ENCODE data around the gene ADAM22. TPM values are rescaled to one million over a fixed set of nuclear protein-coding genes. Genes with fewer than 3 reads are reported as not detected.

Gene ADAM22
- total and polyA plus RNA-seq, 10 of the 15 experiments (the other 5 are each of a cell fraction or from before 2014, with no cell fraction given), result 1.4 to 24.5 (median 7.6) TPM

- FAIRE-seq, result peak; percentile 89
- ChIA-PET POLR2A (interaction anchor here (0.9 kb wide), 1 partner anchor 114 kb away, joined by 3 read pairs; no protein-coding TSS in a partner anchor), SMC1A (ENCODE audit: uncharacterized antibody, unreplicated experiment) (interaction anchor here (0.6 to 5.1 kb wide), 37 partner anchors 8 to 1379 kb away, joined by 3 to 89 read pairs (median 4); no protein-coding TSS in a partner anchor), RAD21 (ENCODE audit: unreplicated experiment) (interaction anchor here (0.7 to 4.7 kb wide), 25 partner anchors 9 to 1380 kb away, joined by 3 to 81 read pairs (median 5); partner anchors contain the start of gene SRI), CTCF (interaction anchor here (0.5 to 5.1 kb wide), 47 partner anchors 9 to 1579 kb away, joined by 3 to 129 read pairs (median 4); no protein-coding TSS in a partner anchor)
- in situ Hi-C loops (cut with MboI), result loop anchor here (10.0 to 25.0 kb wide), 2 partner anchors 594 to 1381 kb away; no protein-coding TSS in a partner anchor
- Histone ChIP-seq H3K4me2 (ENCODE audit: control insufficient read depth, insufficient read depth) (no peak overlapping the region), H3K36me3 (ENCODE audit: control insufficient read depth in 2 of 2, insufficient read depth in 2 of 2, low read length in 1 of 2) (no peaks in the 10 kb centered on the region), H4K20me1 (ENCODE audit: control insufficient read depth, insufficient read depth) (no peaks in the 10 kb centered on the region), H3K4me3 (no peak overlapping the region), H3K27ac (ENCODE audit: control insufficient read depth, insufficient read depth) (no peak overlapping the region), H3K9me3 (replicated peaks; ENCODE audit: control insufficient read depth, insufficient read depth, low read length) (no peaks in the 10 kb centered on the region), H3K79me2 (ENCODE audit: control insufficient read depth, insufficient read depth, low read length) (no peaks in the 10 kb centered on the region), H3K27me3 (replicated peaks in 1 of 2; ENCODE audit: control insufficient read depth in 2 of 2, insufficient read depth in 2 of 2, low read length in 1 of 2) (no peaks in the 10 kb centered on the region), H3K4me1 (ENCODE audit: control insufficient read depth, insufficient read depth, low read length) (no peaks in the 10 kb centered on the region), H2AFZ (ENCODE audit: control insufficient read depth, low read depth, low read length) (no peak overlapping the region), H3K9ac (ENCODE audit: control insufficient read depth, insufficient read depth, low read length) (no peak overlapping the region)
- WGBS (ENCODE audit: insufficient coverage, insufficient replicate concordance, low lambda C conversion rate, missing lambda C conversion rate), result 43% methylated on average over 2 of the region's 2 CpGs
- TF ChIP-seq SMARCA5 (IDR thresholded peaks at IDR 0.05), result peak; percentile 46; the same call in 1 of the 2 replicates
- no peak for TF ChIP-seq RCOR1 (conservative IDR thresholded peaks at IDR 0.05; ENCODE audit: low read depth, low read length)
- peak; percentile 79; the same call in 1 of the 2 replicates for TF ChIP-seq SMC3 (IDR thresholded peaks at IDR 0.05; ENCODE audit: borderline replicate concordance, low read length)
- TF ChIP-seq SKIL (IDR thresholded peaks at IDR 0.05; ENCODE audit: low read depth, poor library complexity, severe bottlenecking), result peak; percentile 17
- TF ChIP-seq, protein P1, sequence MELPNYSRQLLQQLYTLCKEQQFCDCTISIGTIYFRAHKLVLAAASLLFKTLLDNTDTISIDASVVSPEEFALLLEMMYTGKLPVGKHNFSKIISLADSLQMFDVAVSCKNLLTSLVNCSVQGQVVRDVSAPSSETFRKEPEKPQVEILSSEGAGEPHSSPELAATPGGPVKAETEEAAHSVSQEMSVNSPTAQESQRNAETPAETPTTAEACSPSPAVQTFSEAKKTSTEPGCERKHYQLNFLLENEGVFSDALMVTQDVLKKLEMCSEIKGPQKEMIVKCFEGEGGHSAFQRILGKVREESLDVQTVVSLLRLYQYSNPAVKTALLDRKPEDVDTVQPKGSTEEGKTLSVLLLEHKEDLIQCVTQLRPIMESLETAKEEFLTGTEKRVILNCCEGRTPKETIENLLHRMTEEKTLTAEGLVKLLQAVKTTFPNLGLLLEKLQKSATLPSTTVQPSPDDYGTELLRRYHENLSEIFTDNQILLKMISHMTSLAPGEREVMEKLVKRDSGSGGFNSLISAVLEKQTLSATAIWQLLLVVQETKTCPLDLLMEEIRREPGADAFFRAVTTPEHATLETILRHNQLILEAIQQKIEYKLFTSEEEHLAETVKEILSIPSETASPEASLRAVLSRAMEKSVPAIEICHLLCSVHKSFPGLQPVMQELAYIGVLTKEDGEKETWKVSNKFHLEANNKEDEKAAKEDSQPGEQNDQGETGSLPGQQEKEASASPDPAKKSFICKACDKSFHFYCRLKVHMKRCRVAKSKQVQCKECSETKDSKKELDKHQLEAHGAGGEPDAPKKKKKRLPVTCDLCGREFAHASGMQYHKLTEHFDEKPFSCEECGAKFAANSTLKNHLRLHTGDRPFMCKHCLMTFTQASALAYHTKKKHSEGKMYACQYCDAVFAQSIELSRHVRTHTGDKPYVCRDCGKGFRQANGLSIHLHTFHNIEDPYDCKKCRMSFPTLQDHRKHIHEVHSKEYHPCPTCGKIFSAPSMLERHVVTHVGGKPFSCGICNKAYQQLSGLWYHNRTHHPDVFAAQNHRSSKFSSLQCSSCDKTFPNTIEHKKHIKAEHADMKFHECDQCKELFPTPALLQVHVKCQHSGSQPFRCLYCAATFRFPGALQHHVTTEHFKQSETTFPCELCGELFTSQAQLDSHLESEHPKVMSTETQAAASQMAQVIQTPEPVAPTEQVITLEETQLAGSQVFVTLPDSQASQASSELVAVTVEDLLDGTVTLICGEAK (IDR thresholded peaks at IDR 0.05; ENCODE audit: borderline replicate concordance), result no peak
- TF ChIP-seq, protein P2, sequence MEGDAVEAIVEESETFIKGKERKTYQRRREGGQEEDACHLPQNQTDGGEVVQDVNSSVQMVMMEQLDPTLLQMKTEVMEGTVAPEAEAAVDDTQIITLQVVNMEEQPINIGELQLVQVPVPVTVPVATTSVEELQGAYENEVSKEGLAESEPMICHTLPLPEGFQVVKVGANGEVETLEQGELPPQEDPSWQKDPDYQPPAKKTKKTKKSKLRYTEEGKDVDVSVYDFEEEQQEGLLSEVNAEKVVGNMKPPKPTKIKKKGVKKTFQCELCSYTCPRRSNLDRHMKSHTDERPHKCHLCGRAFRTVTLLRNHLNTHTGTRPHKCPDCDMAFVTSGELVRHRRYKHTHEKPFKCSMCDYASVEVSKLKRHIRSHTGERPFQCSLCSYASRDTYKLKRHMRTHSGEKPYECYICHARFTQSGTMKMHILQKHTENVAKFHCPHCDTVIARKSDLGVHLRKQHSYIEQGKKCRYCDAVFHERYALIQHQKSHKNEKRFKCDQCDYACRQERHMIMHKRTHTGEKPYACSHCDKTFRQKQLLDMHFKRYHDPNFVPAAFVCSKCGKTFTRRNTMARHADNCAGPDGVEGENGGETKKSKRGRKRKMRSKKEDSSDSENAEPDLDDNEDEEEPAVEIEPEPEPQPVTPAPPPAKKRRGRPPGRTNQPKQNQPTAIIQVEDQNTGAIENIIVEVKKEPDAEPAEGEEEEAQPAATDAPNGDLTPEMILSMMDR (IDR thresholded peaks at IDR 0.05 in 2 of 3, conservative IDR thresholded peaks at IDR 0.05 in 1 of 3; ENCODE audit: control insufficient read depth in 2 of 3, extremely low read depth in 1 of 3, insufficient read depth in 1 of 3, low read depth in 3 of 3, low read length in 3 of 3), result peak; percentile 57 to 83 (median 65)
- TF ChIP-seq RAD21 (IDR thresholded peaks at IDR 0.05; ENCODE audit: insufficient read depth, low read depth, low read length), result peak; percentile 86
- 0 out of 2 replicates have a peak, but pooled peaks have one; percentile 13 for TF ChIP-seq RUNX3 (IDR thresholded peaks at IDR 0.05; ENCODE audit: low read length)
- DNase-seq (ENCODE audit: low read depth, low spot score), result peak; percentile 7
- no TSS peak for BruUV-seq (replicated peaks)
- peak; percentile 86 for ATAC-seq
- intact Hi-C loops (cut with micrococcal nuclease; ENCODE audit: unreplicated experiment), result loop anchor here (1.0 to 5.0 kb wide), 5 partner anchors 115 to 1379 kb away; no protein-coding TSS in a partner anchor
Measured at GRCh38 chr7:88243345-88243909, 309.4 kb downstream of the ADAM22 start.

Measured in GM12878 (cell line).